IPS DF 19.7 (cell line): ENCODE data around the gene KIFC3.
"Not testable (repeated sequence)": the region's sequence is repeated elsewhere in the genome, so short reads cannot be mapped to it uniquely, and the experiment has no call there.

ENCODE experiments used
- DNase-seq: peaks from one replicate; pipeline ENCODE4 v3.0.0-alpha.2; 2013; ENCODE audit warnings: low read depth, low spot score

KIFC3 gene

DNA sequence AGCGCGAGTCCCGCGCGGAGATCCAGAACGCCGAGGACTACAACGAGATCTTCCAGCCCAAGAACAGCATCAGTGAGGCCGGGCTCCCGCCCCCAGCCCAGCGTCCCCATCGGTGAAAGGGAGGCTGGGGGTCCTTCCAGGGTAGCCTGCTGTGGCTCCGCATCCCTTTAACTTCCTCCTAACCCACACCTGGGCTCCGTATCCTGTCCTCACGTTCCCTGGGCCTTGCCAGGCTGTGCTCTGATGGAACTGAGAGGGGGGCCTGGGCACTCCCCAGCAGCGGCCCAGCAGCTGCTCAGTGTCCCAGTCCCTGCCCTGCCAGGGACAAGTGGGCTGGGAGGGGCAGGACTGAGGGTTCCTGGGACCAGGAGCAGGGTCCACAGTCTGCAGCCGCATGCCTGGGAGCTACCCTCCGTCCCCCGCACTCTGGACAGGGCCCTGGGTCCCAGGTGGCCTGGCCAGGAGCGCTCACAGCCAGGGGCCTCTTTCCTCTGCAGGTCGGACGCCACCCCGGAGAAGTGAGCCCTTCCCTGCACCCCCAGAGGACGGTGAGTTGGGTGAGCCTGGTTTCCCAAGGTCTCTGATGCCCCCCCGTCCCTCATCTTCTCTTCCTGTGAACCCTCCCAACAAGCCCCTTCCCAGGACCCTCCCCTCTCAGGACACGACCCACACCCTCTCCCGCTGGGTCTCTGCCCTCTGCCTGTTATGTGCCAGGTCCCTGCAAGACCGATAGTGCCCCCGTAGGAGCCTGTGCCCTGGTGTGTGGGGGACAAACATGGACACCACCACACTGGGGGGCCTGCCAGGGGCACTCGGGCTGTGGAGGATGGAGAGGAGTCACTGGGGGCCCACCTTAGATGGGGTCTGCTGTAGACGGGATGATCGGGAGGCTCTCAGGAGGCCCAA lies 48.6 kb downstream of the KIFC3 start:
- no peak for DNase-seq

- DNase-seq, result no peak
Measured at GRCh38 chr16:57752581-57753447, 49.5 kb downstream of the KIFC3 start.

GRCh38 chr16:57752203-57752580 lies 50.1 kb downstream of the KIFC3 start:
- DNase-seq, result no peak

GRCh38 chr16:57751539-57752202 lies 50.6 kb downstream of the KIFC3 start:
- DNase-seq, result no peak

- DNase-seq, result no peak
Measured at GRCh38 chr16:57750796-57751538, 51.3 kb downstream of the KIFC3 start.

- no peak for DNase-seq
Measured at GRCh38 chr16:57749856-57750452, 52.3 kb downstream of the KIFC3 start.

DNA sequence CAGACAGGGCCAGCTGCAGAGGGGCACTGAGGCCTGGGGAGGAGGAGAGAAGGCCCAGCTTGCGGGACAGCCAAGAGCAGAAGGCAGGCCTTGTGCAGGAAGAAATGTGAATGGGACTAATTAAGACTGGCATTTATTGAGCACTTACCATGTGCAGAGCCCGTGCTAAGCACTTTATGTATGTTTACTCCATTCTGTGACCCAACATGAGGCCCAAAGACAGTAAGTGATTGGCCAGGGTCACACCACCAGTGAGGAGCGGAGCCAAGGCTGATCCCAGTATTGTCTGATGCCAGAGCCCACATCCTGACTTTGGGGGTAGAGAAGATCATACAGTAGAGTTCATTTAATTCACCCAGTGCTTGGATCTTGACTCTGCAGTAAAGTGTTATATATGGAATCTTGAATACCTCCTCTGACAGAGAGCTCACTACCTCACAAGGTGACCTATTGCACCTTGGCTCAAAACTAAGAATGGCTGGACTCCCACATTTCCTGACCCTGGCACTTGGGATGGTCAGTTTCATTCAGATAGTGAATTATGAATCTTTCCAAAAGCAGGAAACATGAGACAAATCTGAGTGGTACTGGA lies 53.1 kb downstream of the KIFC3 start:
- no peak for DNase-seq

DNA sequence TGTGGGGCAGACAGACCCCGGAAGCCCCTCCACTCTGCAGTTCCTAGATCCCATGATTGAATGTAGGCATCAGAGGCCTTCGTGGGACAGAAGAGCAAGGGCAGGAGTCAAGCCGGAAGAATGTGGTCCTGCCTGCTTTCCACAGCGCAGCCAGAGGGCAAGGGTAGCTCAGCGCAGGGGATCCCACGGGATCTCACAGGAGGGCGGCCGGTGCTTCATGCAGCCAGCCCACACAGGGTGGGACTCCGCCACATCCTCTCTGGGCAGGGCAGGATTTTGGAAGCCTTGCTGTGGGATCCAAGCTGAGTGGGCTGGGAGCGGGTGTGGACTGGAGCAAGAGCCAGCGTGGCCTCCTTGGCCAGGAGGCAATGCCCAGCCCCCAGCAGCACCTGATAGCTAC lies 53.7 kb downstream of the KIFC3 start:
- DNase-seq, result no peak

- no peak for DNase-seq
Measured at GRCh38 chr16:57747996-57748395, 54.3 kb downstream of the KIFC3 start.

- no peak for DNase-seq
Measured at GRCh38 chr16:57747496-57747895, 54.8 kb downstream of the KIFC3 start.

- no peak for DNase-seq
Measured at GRCh38 chr16:57747091-57747490, 55.2 kb downstream of the KIFC3 start.

GRCh38 chr16:57746316-57746715 lies 56.0 kb downstream of the KIFC3 start:
- not testable (repeated sequence) for DNase-seq

DNA sequence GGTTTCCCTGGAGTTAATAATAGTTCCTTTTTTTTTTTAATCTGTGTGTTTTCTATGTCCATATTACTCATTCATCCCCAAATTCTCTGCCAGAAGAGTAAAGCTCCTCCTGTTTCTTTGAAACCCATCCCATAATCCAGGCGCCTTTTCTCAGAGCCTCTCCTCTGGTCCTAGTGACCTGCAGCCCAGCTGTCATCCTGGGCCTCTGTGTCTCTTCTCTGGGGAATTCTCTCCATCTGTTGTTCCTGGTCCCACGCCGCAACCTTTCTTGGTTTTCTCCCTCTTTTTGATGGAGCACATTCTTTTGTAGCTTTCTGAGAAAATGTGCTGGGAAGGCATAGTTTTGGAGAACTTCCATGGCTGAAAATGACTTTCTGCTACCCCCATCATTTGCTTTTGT lies 56.5 kb downstream of the KIFC3 start:
- DNase-seq, result no peak

GRCh38 chr16:57744642-57744903 lies 57.7 kb downstream of the KIFC3 start:
- no peak for DNase-seq

DNA sequence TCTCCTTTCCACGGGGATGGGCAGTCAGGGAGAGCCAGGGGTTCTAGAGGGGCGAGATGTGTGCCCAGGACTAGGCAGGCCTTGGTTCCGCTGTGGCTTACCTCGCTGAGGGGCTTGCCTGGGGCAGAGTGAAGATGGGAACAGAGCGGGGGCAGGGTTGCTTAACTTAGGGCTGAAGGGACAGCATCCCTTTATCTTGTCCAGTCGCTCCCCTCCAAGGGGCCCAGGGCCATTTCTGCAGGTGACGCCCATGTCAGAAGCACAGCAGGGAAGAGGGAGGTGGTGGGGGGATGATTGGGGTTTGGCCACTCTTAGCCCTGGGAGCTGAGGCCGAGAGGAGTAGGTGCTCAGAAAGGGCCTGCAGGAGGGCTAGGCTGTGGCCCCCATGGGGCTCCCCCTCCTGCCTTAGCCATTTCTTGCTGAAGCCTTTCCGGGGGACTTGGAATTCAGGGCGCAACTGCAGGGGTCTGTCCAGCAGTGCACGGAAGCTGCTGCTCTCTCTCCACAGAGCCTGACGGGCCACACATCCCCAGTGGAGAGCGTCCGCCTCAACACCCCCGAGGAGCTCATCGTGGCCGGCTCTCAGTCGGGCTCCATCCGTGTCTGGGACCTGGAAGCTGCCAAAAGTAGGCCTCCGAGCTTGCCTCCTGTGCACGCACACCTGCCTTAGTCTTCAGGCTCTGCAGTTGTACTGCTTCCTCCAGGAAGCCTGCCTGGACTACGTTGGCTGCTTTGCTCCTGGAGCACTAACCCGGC lies 58.2 kb downstream of the KIFC3 start:
- no peak for DNase-seq

DNA sequence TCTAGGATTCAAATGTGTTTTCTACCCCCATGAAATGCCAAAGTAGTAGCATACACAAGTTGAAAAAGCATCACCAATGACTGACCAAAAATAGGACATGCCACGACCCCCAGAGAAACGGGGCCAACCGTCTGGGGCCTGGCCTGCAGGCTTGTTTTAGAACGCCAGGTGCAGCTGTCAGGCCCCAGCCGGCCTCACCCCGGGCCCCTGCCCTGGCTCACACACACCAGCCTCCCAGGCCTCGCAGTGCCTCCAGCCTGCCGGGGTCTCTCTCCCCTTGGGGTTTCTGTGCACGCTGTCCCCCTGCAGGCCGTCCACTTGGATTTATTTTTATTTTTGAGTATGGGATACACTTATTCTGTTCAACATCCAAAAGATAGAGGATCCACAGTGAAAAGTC lies 58.8 kb downstream of the KIFC3 start:
- no peak for DNase-seq

- no peak for DNase-seq
Measured at GRCh38 chr16:57742543-57742942, 59.7 kb downstream of the KIFC3 start.

- no peak for DNase-seq
Measured at GRCh38 chr16:57741660-57742191, 60.6 kb downstream of the KIFC3 start.

- no peak for DNase-seq
Measured at GRCh38 chr16:57740423-57741071, 61.7 kb downstream of the KIFC3 start.
